GM12865 (cell line): ENCODE data around the gene GLT6D1.
A peak's percentile ranks its signal among the peaks of the same experiment; 100 is the strongest.

Experiments
- DNase-seq: peaks from one replicate; pipeline ENCODE4 v3.0.0; 2010; ENCODE audit warnings: low read depth
- H3K4me3 ChIP-seq: 2 replicates; pipeline ENCODE4 v1.5.1; 2011; ENCODE audit warnings: mild to moderate bottlenecking, low read depth, low read length, control low read depth
- CTCF ChIP-seq: IDR thresholded peaks from 2 replicates; pipeline ENCODE4 v1.5.1; 2011; ENCODE audit warnings: low read length, control low read depth, low read depth, inconsistent platforms; ENCODE audit not compliant: insufficient read depth; ENCODE audit errors: missing control alignments

The GLT6D1 gene

GRCh38 chr9:135608294-135608998 lies 30.9 kb downstream of the GLT6D1 start:
- H3K4me3 ChIP-seq: no peak overlapping the region
- TF ChIP-seq CTCF: no peak
- no peak for DNase-seq

GRCh38 chr9:135607401-135608293 lies 31.7 kb downstream of the GLT6D1 start:
- no peak for TF ChIP-seq CTCF
- DNase-seq: no peak
- H3K4me3 ChIP-seq: no peak overlapping the region

- no peak for DNase-seq
- H3K4me3 ChIP-seq: no peak overlapping the region
- no peak for TF ChIP-seq CTCF
Measured at GRCh38 chr9:135606885-135607259, 32.5 kb downstream of the GLT6D1 start.

- H3K4me3 ChIP-seq: no peak overlapping the region
- no peak for DNase-seq
- TF ChIP-seq CTCF: no peak
Measured at GRCh38 chr9:135605238-135605781, 34.0 kb downstream of the GLT6D1 start.

- DNase-seq: no peak
- no peak for TF ChIP-seq CTCF
- no peak overlapping the region for H3K4me3 ChIP-seq
Measured at GRCh38 chr9:135604437-135605237, 34.7 kb downstream of the GLT6D1 start.

- H3K4me3 ChIP-seq: no peak overlapping the region
- peak; percentile 67 for TF ChIP-seq CTCF
- DNase-seq: peak; percentile 45
Measured at GRCh38 chr9:135602789-135603481, 36.4 kb downstream of the GLT6D1 start.
